ENCODE data around the gene ETFB.
"Not testable (repeated sequence)": the region's sequence is repeated elsewhere in the genome, so short reads cannot be mapped to it uniquely, and the experiment has no call there.

ETFB gene

GRCh38 chr19:51365965-51366388, at the start of gene ETFB:
Gene ETFB, minus strand, starts transcription at chr19:51366388. Its CDS starts 62 bp downstream, at chr19:51366326.
- DNase-seq = no peak

GRCh38 chr19:51415187-51415586, 49.0 kb upstream of the ETFB start:
- DNase-seq = no peak

- no peak for DNase-seq
These were observed 45.0 kb upstream of the ETFB start for GRCh38 chr19:51410950-51411748.

GRCh38 chr19:51407511-51408131, 41.4 kb upstream of the ETFB start:
- no peak for DNase-seq

GRCh38 chr19:51402117-51402516, 35.9 kb upstream of the ETFB start:
- no peak for DNase-seq

- not testable (repeated sequence) for DNase-seq
These were observed 33.7 kb upstream of the ETFB start for GRCh38 chr19:51399936-51400335.

GRCh38 chr19:51399231-51399630, 33.0 kb upstream of the ETFB start:
- no peak for DNase-seq

- peak; percentile 18 for DNase-seq
These were observed 32.0 kb upstream of the ETFB start for GRCh38 chr19:51398096-51398704.

GRCh38 chr19:51397453-51397852, 31.3 kb upstream of the ETFB start:
- not testable (repeated sequence) for DNase-seq

- no peak for DNase-seq
These were observed 30.0 kb upstream of the ETFB start for GRCh38 chr19:51396175-51396574.

- DNase-seq = peak; percentile 100
These were observed 28.1 kb upstream of the ETFB start for GRCh38 chr19:51394050-51394836.

GRCh38 chr19:51392701-51393100, 26.5 kb upstream of the ETFB start:
- DNase-seq = no peak

- no peak for DNase-seq
These were observed 25.0 kb upstream of the ETFB start for GRCh38 chr19:51391073-51391611.

- no peak for DNase-seq
These were observed 23.0 kb upstream of the ETFB start for GRCh38 chr19:51389143-51389542.

GRCh38 chr19:51387924-51388389, 21.8 kb upstream of the ETFB start, which contains the start of gene LIM2:
Gene LIM2, minus strand, starts transcription at chr19:51387974. Its CDS starts 531 bp downstream, at chr19:51387443.
- DNase-seq = no peak

GRCh38 chr19:51386882-51387520, 20.8 kb upstream of the ETFB start:
- no peak for DNase-seq

GRCh38 chr19:51382004-51382403, 15.8 kb upstream of the ETFB start:
- DNase-seq = no peak

GRCh38 chr19:51380379-51380778, 14.2 kb upstream of the ETFB start:
- DNase-seq = no peak

- DNase-seq = no peak
These were observed 11.2 kb upstream of the ETFB start for GRCh38 chr19:51377422-51377821.

GRCh38 chr19:51375504-51376221, 9.5 kb upstream of the ETFB start:
- DNase-seq = no peak
